Panc1 (cell line): ENCODE data around the gene CEP192.

Experiments used
- POLR2AphosphoS5 ChIP-seq: IDR thresholded peaks from 2 replicates; pipeline ENCODE4 v1.6.1; 2012; ENCODE audit warnings: mild to moderate bottlenecking, low read depth, low read length, moderate library complexity
- TCF7L2 ChIP-seq: IDR thresholded peaks from 2 replicates; pipeline ENCODE4 v1.6.1; 2011; ENCODE audit warnings: mild to moderate bottlenecking, low read depth, low read length, inconsistent platforms
- TF ChIP-seq, protein P1 (sequence below): fragments of 450-650 bp; IDR thresholded peaks from 2 replicates; pipeline ENCODE4 v1.5.1; 2017; ENCODE audit warnings: mild to moderate bottlenecking
- TF ChIP-seq, protein P2 (sequence below), 2 experiments: IDR thresholded peaks; 2 replicates each; pipeline ENCODE4 v1.6.1; 2011 to 2012; ENCODE audit warnings: low read depth in 2 of 2, control low read depth in 1 of 2, low read length in 1 of 2, mild to moderate bottlenecking in 1 of 2, moderate library complexity in 1 of 2; ENCODE audit not compliant: insufficient read depth in 1 of 2

- no peak for TF ChIP-seq TCF7L2
- no peak for TF ChIP-seq POLR2AphosphoS5
- TF ChIP-seq, protein P1, sequence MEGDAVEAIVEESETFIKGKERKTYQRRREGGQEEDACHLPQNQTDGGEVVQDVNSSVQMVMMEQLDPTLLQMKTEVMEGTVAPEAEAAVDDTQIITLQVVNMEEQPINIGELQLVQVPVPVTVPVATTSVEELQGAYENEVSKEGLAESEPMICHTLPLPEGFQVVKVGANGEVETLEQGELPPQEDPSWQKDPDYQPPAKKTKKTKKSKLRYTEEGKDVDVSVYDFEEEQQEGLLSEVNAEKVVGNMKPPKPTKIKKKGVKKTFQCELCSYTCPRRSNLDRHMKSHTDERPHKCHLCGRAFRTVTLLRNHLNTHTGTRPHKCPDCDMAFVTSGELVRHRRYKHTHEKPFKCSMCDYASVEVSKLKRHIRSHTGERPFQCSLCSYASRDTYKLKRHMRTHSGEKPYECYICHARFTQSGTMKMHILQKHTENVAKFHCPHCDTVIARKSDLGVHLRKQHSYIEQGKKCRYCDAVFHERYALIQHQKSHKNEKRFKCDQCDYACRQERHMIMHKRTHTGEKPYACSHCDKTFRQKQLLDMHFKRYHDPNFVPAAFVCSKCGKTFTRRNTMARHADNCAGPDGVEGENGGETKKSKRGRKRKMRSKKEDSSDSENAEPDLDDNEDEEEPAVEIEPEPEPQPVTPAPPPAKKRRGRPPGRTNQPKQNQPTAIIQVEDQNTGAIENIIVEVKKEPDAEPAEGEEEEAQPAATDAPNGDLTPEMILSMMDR = no peak
- TF ChIP-seq, protein P2, sequence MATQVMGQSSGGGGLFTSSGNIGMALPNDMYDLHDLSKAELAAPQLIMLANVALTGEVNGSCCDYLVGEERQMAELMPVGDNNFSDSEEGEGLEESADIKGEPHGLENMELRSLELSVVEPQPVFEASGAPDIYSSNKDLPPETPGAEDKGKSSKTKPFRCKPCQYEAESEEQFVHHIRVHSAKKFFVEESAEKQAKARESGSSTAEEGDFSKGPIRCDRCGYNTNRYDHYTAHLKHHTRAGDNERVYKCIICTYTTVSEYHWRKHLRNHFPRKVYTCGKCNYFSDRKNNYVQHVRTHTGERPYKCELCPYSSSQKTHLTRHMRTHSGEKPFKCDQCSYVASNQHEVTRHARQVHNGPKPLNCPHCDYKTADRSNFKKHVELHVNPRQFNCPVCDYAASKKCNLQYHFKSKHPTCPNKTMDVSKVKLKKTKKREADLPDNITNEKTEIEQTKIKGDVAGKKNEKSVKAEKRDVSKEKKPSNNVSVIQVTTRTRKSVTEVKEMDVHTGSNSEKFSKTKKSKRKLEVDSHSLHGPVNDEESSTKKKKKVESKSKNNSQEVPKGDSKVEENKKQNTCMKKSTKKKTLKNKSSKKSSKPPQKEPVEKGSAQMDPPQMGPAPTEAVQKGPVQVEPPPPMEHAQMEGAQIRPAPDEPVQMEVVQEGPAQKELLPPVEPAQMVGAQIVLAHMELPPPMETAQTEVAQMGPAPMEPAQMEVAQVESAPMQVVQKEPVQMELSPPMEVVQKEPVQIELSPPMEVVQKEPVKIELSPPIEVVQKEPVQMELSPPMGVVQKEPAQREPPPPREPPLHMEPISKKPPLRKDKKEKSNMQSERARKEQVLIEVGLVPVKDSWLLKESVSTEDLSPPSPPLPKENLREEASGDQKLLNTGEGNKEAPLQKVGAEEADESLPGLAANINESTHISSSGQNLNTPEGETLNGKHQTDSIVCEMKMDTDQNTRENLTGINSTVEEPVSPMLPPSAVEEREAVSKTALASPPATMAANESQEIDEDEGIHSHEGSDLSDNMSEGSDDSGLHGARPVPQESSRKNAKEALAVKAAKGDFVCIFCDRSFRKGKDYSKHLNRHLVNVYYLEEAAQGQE (IDR thresholded peaks at IDR 0.05; ENCODE audit: insufficient read depth in 1 of 2, low read depth in 2 of 2, low read length in 1 of 2) = no peak
Measured at GRCh38 chr18:12968115-12968514, 23.0 kb upstream of the CEP192 start.
